Esophagus muscularis mucosa (tissue), 4 donors: ENCODE data around the gene CNTNAP4.

Source experiments
- EP300 ChIP-seq: sonication (generic); formaldehyde crosslinking; IDR thresholded peaks from one replicate; pipeline ENCODE4 v1.6.1; 2017; ENCODE audit warnings: antibody characterized with exemption
- POLR2A ChIP-seq: fragments of 450-650 bp; IDR thresholded peaks from one replicate; pipeline ENCODE4 v1.6.1; 2017; ENCODE audit warnings: antibody characterized with exemption, moderate library complexity, mild to moderate bottlenecking, low read depth
- POLR2AphosphoS5 ChIP-seq, 2 donors: sonication (generic); formaldehyde crosslinking; IDR thresholded peaks; one replicate each; pipeline ENCODE4 v1.6.1; 2017; ENCODE audit warnings: antibody characterized with exemption in 2 of 2
- TF ChIP-seq, protein P1 (sequence below), 3 experiments: fragments of 200-600 bp in 2 of 3; fragments of 450-650 bp in 1 of 3; sonication (generic) in 2 of 3; IDR thresholded peaks; one replicate each; pipeline ENCODE4 v1.5.1; 2017 to 2019; ENCODE audit warnings: antibody characterized with exemption in 3 of 3, mild to moderate bottlenecking in 2 of 3, moderate library complexity in 1 of 3

DNA sequence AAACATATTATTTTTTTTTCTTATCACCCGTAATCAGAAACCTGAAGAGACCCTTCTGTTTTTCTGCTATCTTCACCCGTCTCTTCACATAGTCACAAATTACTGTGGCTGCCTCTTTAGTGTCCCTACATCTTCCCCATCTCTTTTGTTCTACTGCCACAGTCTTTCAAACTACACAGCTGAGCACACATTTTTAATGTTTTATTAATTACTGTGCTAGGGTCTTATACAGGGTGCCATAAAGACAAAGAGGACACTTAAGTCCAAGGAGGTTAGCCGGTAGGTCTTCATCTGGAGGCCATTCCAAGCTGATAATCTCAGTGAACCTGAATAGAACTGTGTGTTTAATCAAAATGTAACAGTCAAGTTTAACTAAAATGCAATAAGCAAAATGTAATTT lies 20.7 kb downstream of the CNTNAP4 start:
- TF ChIP-seq, protein P1, sequence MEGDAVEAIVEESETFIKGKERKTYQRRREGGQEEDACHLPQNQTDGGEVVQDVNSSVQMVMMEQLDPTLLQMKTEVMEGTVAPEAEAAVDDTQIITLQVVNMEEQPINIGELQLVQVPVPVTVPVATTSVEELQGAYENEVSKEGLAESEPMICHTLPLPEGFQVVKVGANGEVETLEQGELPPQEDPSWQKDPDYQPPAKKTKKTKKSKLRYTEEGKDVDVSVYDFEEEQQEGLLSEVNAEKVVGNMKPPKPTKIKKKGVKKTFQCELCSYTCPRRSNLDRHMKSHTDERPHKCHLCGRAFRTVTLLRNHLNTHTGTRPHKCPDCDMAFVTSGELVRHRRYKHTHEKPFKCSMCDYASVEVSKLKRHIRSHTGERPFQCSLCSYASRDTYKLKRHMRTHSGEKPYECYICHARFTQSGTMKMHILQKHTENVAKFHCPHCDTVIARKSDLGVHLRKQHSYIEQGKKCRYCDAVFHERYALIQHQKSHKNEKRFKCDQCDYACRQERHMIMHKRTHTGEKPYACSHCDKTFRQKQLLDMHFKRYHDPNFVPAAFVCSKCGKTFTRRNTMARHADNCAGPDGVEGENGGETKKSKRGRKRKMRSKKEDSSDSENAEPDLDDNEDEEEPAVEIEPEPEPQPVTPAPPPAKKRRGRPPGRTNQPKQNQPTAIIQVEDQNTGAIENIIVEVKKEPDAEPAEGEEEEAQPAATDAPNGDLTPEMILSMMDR (IDR thresholded peaks at IDR 0.05), result no peak
- TF ChIP-seq POLR2A (no peak), POLR2AphosphoS5 (IDR thresholded peaks at IDR 0.05) (no peak), EP300 (no peak)
